Dendritic cell treated with granulocyte-macrophage colony-stimulating factor and Interleukin-4, amounts not matched to agents 40 ng/mL and 50 ng/mL, for 4 days (primary cell): ENCODE results near the gene CCDC32.

ENCODE experiments used
- H3K27ac Mint-ChIP-seq: one replicate; pipeline ENCODE4 v1.8.0; 2022; ENCODE audit warnings: mild to moderate bottlenecking, mixed read lengths
- H3K27me3 Mint-ChIP-seq: one replicate; pipeline ENCODE4 v1.8.0; 2022; ENCODE audit warnings: mild to moderate bottlenecking, mixed read lengths
- H3K36me3 Mint-ChIP-seq: one replicate; pipeline ENCODE4 v1.8.0; 2022; ENCODE audit warnings: low read depth, mixed read lengths
- H3K4me1 Mint-ChIP-seq: one replicate; pipeline ENCODE4 v1.8.0; 2022; ENCODE audit warnings: low read depth, mixed read lengths
- H3K4me3 Mint-ChIP-seq: one replicate; pipeline ENCODE4 v1.8.0; 2022; ENCODE audit warnings: mild to moderate bottlenecking, moderate library complexity, mixed read lengths
- H3K9me3 Mint-ChIP-seq: one replicate; pipeline ENCODE4 v1.8.0; 2022; ENCODE audit warnings: mixed read lengths
- intact Hi-C: fragments of 100-400 bp; cut with micrococcal nuclease; formaldehyde crosslinking; loops from one replicate; pipeline ENCODE4 v1.15.0; 2022

CCDC32 gene

GRCh38 chr15:40554161-40554525 lies 10.7 kb downstream of the CCDC32 start:
- no peaks in the 10 kb centered on the region for H3K9me3 Mint-ChIP-seq
- H3K27ac Mint-ChIP-seq, result peak overlapping the region; percentile 54
- no peak overlapping the region for H3K4me3 Mint-ChIP-seq
- H3K4me1 Mint-ChIP-seq, result peaks cover 68% of the 10 kb centered on the region
- H3K27me3 Mint-ChIP-seq, result no peaks in the 10 kb centered on the region
- peaks cover 58% of the 10 kb centered on the region for H3K36me3 Mint-ChIP-seq
- intact Hi-C loops, result no loop called here

GRCh38 chr15:40550341-40551037 lies 14.4 kb downstream of the CCDC32 start:
- H3K9me3 Mint-ChIP-seq, result no peaks in the 10 kb centered on the region
- H3K36me3 Mint-ChIP-seq, result peaks cover 78% of the 10 kb centered on the region
- H3K4me3 Mint-ChIP-seq, result peak overlapping the region; percentile 39
- intact Hi-C loops, result loop anchor here (2.0 kb wide), 1 partner anchor 14 kb away; the partner anchor contains the start of gene CCDC32
- peak overlapping the region; percentile 18 for H3K27ac Mint-ChIP-seq
- H3K4me1 Mint-ChIP-seq, result peaks cover 51% of the 10 kb centered on the region
- H3K27me3 Mint-ChIP-seq, result no peaks in the 10 kb centered on the region

GRCh38 chr15:40549894-40550293 lies 14.9 kb downstream of the CCDC32 start:
- peaks cover 51% of the 10 kb centered on the region for H3K4me1 Mint-ChIP-seq
- peak overlapping the region; percentile 35 for H3K4me3 Mint-ChIP-seq
- peaks cover 72% of the 10 kb centered on the region for H3K36me3 Mint-ChIP-seq
- H3K27me3 Mint-ChIP-seq, result no peaks in the 10 kb centered on the region
- H3K9me3 Mint-ChIP-seq, result no peaks in the 10 kb centered on the region
- H3K27ac Mint-ChIP-seq, result peak overlapping the region; percentile 18
- intact Hi-C loops, result loop anchor here (2.0 kb wide), 1 partner anchor 15 kb away; the partner anchor contains the start of gene CCDC32

- Mint-ChIP-seq H3K9me3 (no peaks in the 10 kb centered on the region), H3K4me3 (no peak overlapping the region), H3K27me3 (no peaks in the 10 kb centered on the region), H3K36me3 (peaks cover 62% of the 10 kb centered on the region), H3K27ac (peak overlapping the region; percentile 18), H3K4me1 (peaks cover 50% of the 10 kb centered on the region)
- intact Hi-C loops, result no loop called here
These were observed 16.2 kb downstream of the CCDC32 start for GRCh38 chr15:40548610-40549009.

GRCh38 chr15:40545457-40545856 lies 19.4 kb downstream of the CCDC32 start:
- Mint-ChIP-seq H3K27ac (no peak overlapping the region), H3K4me3 (no peak overlapping the region), H3K36me3 (peaks cover 40% of the 10 kb centered on the region), H3K4me1 (peaks cover 24% of the 10 kb centered on the region), H3K27me3 (no peaks in the 10 kb centered on the region), H3K9me3 (no peaks in the 10 kb centered on the region)
- intact Hi-C loops, result no loop called here

- no peak overlapping the region for H3K27ac Mint-ChIP-seq
- H3K4me1 Mint-ChIP-seq, result peaks cover 14% of the 10 kb centered on the region
- H3K27me3 Mint-ChIP-seq, result no peaks in the 10 kb centered on the region
- peaks cover 37% of the 10 kb centered on the region for H3K36me3 Mint-ChIP-seq
- H3K9me3 Mint-ChIP-seq, result no peaks in the 10 kb centered on the region
- intact Hi-C loops, result no loop called here
- H3K4me3 Mint-ChIP-seq, result no peak overlapping the region
These were observed 21.1 kb downstream of the CCDC32 start for GRCh38 chr15:40543631-40544294.

GRCh38 chr15:40543082-40543481 lies 21.8 kb downstream of the CCDC32 start:
- Mint-ChIP-seq H3K4me3 (no peak overlapping the region), H3K9me3 (no peaks in the 10 kb centered on the region), H3K27me3 (no peaks in the 10 kb centered on the region), H3K27ac (no peak overlapping the region), H3K4me1 (peaks cover 15% of the 10 kb centered on the region), H3K36me3 (peaks cover 36% of the 10 kb centered on the region)
- intact Hi-C loops, result no loop called here

- Mint-ChIP-seq H3K36me3 (peaks cover 23% of the 10 kb centered on the region), H3K9me3 (peaks cover 10% of the 10 kb centered on the region), H3K27ac (no peak overlapping the region), H3K4me3 (no peak overlapping the region), H3K27me3 (no peaks in the 10 kb centered on the region), H3K4me1 (peaks cover 12% of the 10 kb centered on the region)
- intact Hi-C loops, result no loop called here
These were observed 25.9 kb downstream of the CCDC32 start for GRCh38 chr15:40538976-40539375.

GRCh38 chr15:40536501-40536900 lies 28.3 kb downstream of the CCDC32 start:
- Mint-ChIP-seq H3K9me3 (peaks cover 14% of the 10 kb centered on the region), H3K4me3 (no peak overlapping the region), H3K36me3 (peaks cover 23% of the 10 kb centered on the region), H3K27me3 (no peaks in the 10 kb centered on the region), H3K27ac (no peak overlapping the region), H3K4me1 (peaks cover 8% of the 10 kb centered on the region)
- intact Hi-C loops, result no loop called here

GRCh38 chr15:40534371-40534770 lies 30.5 kb downstream of the CCDC32 start:
- Mint-ChIP-seq H3K27ac (no peak overlapping the region), H3K9me3 (peaks cover 14% of the 10 kb centered on the region), H3K4me3 (no peak overlapping the region), H3K36me3 (peaks cover 23% of the 10 kb centered on the region), H3K4me1 (peaks cover 7% of the 10 kb centered on the region), H3K27me3 (no peaks in the 10 kb centered on the region)
- intact Hi-C loops, result no loop called here

- peaks cover 2% of the 10 kb centered on the region for H3K4me1 Mint-ChIP-seq
- no peak overlapping the region for H3K27ac Mint-ChIP-seq
- peaks cover 14% of the 10 kb centered on the region for H3K9me3 Mint-ChIP-seq
- peaks cover 19% of the 10 kb centered on the region for H3K36me3 Mint-ChIP-seq
- no peaks in the 10 kb centered on the region for H3K27me3 Mint-ChIP-seq
- intact Hi-C loops, result no loop called here
- H3K4me3 Mint-ChIP-seq, result no peak overlapping the region
These were observed 31.0 kb downstream of the CCDC32 start for GRCh38 chr15:40533763-40534364.

- intact Hi-C loops, result no loop called here
- Mint-ChIP-seq H3K36me3 (peaks cover 4% of the 10 kb centered on the region), H3K4me3 (no peak overlapping the region), H3K9me3 (peaks cover 3% of the 10 kb centered on the region), H3K4me1 (peaks cover 13% of the 10 kb centered on the region), H3K27ac (no peak overlapping the region), H3K27me3 (no peaks in the 10 kb centered on the region)
These were observed 36.0 kb downstream of the CCDC32 start for GRCh38 chr15:40528801-40529200.

GRCh38 chr15:40525855-40526254 lies 39.0 kb downstream of the CCDC32 start:
- Mint-ChIP-seq H3K27me3 (no peaks in the 10 kb centered on the region), H3K9me3 (no peaks in the 10 kb centered on the region), H3K27ac (no peak overlapping the region), H3K4me3 (no peak overlapping the region), H3K36me3 (peaks cover 4% of the 10 kb centered on the region), H3K4me1 (peaks cover 22% of the 10 kb centered on the region)
- intact Hi-C loops, result no loop called here

- no peak overlapping the region for H3K27ac Mint-ChIP-seq
- no peaks in the 10 kb centered on the region for H3K9me3 Mint-ChIP-seq
- no peak overlapping the region for H3K4me3 Mint-ChIP-seq
- peaks cover 4% of the 10 kb centered on the region for H3K36me3 Mint-ChIP-seq
- no peaks in the 10 kb centered on the region for H3K27me3 Mint-ChIP-seq
- H3K4me1 Mint-ChIP-seq, result peaks cover 29% of the 10 kb centered on the region
- intact Hi-C loops, result no loop called here
These were observed 41.2 kb downstream of the CCDC32 start for GRCh38 chr15:40523611-40524010.
